ENCODE results near the gene NUAK1. TPM values are rescaled to one million over a fixed set of nuclear protein-coding genes. Genes with fewer than 3 reads are reported as not detected.
"Not testable (repeated sequence)": the region's sequence is repeated elsewhere in the genome, so short reads cannot be mapped to it uniquely, and the experiment has no call there.

The NUAK1 gene
- total RNA-seq, 1 donor from 2014 or later = 40.7 TPM

- DNase-seq (ENCODE audit: low read depth) = peak; percentile 96
Observed at GRCh38 chr12:106147956-106148355, 9.2 kb upstream of the NUAK1 start.

DNA sequence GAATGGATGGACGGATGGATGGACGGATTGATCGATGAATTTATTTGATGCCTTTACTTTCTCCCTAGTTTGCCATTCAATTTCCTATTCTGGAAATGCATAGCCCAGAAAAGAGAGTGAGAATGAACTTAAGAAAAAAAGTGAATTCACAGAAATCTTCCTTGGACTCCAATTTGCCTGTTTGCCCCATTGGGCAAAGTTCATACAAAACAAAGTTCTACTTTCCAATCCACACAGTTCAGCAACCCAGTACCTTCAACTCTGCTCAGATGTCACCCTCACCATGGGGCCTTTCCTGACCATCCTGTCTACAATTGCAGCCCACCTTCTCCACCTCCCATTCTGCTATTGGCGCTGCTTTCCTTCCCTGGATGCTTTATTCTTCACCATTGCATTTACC, 8.2 kb upstream of the NUAK1 start:
- no peak for DNase-seq (ENCODE audit: low read depth)

GRCh38 chr12:106145539-106146447, 7.0 kb upstream of the NUAK1 start:
- peak; percentile 42 for DNase-seq (ENCODE audit: low read depth)

GRCh38 chr12:106144847-106145246, 6.1 kb upstream of the NUAK1 start:
- DNase-seq (ENCODE audit: low read depth) = no peak

- no peak for DNase-seq (ENCODE audit: low read depth)
Observed at GRCh38 chr12:106142591-106143261, 4.0 kb upstream of the NUAK1 start.

DNA sequence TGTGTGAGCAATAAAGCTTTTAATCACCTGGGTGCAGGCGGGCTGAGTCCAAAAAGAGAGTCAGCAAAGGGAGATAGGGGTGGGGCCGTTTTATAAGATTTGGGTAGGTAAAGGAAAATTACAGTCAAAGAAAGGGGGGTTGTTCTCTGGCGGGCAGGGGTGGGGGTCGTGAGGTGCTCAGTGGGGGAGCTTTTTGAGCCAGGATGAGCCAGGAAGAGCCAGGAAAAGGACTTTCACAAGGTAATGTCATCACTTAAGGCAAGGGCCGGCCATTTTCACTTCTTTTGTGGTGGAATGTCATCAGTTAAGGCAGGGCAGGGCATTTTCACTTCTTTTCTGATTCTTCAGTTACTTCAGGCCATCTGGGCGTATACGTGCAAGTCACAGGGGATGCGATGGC, 3.2 kb upstream of the NUAK1 start:
- not testable (repeated sequence) for DNase-seq (ENCODE audit: low read depth)

DNA sequence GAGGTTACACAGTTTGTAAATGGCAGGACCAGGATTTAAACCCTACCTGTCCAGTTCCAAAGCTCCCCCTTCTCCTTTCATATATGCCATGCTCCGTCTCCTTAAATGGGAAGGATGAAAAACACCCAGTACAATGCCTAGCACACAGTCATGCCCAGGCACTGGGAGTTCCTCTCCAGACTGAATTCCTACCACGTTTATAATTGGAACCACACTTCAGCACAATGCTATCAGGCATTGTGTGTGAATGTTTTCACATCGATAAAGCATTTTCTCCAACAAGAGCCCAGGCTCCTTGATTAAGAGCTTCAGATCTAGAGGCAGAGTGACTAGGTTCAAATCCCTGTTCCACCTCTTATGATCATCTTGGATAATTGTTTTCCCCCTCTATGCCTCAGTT, 2.7 kb upstream of the NUAK1 start:
- no peak for DNase-seq (ENCODE audit: low read depth)

- no peak for DNase-seq (ENCODE audit: low read depth)
Observed at GRCh38 chr12:106141003-106141402, 2.2 kb upstream of the NUAK1 start.

GRCh38 chr12:106140223-106140986, 1.7 kb upstream of the NUAK1 start:
- DNase-seq (ENCODE audit: low read depth) = no peak

GRCh38 chr12:106139422-106140171, 843 bp upstream of the NUAK1 start:
- peak; percentile 89 for DNase-seq (ENCODE audit: low read depth)

- DNase-seq (ENCODE audit: low read depth) = no peak
Observed at GRCh38 chr12:106138357-106138632, 459 bp downstream of the NUAK1 start.

- peak; percentile 34 for DNase-seq (ENCODE audit: low read depth)
Observed at GRCh38 chr12:106137530-106138356, 1.0 kb downstream of the NUAK1 start.

DNA sequence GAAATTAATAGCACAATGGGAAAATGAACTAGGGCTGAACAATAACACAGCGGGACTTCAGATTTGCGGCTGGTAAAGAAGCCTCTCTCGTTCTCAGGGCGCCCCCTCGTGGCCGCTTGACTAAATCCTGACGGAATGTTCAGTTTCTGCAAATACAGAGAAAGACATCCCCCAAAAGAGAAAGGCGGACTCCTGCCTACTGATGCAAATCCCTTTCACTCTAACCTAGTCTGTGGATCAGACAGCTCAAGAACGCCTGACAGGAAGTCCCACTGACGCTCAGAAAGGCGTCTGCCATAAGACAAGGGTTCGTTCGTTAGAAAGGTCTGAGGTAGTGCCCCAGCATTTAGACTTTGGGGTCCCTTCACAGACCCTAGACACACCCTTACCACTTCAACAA, 2.5 kb downstream of the NUAK1 start:
- DNase-seq (ENCODE audit: low read depth) = peak; percentile 91

DNA sequence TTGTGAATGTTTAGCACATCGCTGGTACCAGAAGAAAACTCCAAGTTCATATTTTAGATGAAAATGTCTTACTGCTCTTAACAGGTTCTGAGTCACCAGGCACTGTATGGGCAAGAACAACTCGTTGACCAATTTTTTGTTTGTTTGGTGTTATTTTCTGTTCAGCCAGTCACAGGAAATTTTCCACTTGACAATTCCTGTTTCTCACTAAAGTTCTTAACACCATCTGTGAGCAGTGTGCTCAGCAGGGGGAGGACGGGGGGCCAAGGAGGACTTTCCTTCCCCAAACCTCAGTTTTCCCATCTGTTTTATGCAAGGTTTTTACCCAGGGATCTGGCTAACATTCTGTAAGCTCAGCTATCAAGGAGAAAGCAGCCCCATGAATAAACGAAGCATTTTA, 3.0 kb downstream of the NUAK1 start:
- no peak for DNase-seq (ENCODE audit: low read depth)

DNA sequence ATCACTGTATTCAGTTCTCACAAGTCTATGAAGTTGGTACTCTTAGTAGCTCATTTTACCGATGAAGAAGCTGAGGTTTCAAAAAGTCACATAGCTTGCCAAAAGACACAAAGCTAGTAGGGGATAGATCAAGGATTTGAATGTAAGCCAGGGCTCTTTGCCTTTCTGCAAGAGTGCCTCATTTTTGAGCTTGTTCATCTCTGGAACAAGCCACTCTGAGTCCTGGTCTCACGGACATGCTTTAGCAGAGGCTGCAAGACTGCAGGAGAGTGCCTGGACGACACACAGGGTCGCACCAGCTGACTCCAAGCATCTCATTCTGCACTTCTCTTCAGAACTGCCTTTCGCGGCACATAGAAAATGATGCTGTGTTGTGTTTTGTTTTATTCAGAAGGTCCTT, 3.7 kb downstream of the NUAK1 start:
- DNase-seq (ENCODE audit: low read depth) = no peak

DNA sequence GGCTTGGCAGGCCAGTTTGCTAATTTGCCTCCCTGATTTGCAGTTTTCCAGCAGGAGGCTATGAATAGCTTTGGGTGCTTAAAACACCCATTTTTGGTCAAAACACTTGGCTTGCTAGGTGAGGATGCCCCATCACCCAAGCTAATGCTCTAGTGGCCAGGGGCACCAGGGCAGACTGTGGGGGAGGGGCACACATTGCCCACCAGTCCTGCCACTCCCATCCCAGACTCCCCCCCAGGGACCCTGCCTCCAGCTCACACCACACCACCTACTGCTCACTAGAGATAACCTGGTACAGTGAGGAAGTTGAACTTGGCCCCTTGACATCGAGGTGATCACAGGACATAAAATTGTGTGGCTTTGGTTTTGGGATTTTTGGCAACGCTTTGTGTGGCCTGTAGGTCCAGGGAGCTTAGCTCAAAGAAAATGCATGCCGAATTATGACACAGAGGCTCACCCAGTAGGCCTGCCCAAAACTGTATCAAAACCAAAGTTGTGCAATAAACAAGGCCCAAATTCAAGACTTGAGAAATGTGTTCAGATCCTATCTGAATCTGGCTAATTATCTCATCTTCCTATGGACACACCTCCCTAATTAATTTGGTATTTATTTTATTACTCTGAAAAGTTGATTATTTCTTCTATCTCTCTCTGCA, 4.3 kb downstream of the NUAK1 start:
- DNase-seq (ENCODE audit: low read depth) = no peak

DNA sequence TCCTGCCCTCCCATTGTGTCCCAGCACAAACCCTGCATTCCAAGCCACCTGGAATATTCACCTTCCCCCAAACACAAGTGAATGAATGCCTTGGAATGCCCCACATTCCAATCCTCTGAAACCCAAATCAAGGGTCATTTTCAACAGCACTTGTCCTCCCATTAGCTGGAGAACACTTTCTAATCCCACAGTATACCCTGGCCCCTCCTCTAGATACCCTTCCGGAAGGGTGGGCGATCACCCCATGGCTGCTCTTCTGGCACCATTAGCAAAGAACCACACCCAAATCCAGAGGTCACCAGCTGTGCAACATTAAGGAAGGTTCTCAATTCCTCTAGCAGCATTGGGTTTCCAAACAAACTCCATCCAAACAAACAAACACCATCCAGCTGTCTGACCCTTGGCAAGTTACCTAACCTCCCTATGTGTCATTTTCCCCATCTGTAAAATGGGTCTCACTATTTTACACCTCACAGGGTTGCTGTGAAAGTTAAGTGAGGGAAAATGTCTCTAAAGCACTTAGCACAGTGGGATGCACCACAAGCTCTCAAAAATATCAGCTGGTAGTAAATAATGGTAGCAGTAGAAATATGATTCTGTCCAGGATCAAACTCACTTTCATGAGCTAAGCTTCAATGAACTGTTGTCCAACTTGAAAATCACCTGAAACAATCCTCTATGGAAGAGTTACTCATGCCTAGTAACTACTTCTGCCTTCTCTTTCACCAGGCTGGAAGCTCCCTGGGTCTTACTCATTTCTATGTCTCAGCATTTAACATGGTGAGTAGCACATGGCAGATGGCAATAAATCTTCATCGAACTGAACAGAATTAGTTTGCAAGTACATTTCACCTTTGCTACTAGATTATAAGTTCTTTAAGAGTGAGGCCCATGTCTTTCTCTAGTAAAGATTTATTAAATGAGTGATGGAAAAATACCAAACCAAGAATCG, 5.3 kb downstream of the NUAK1 start:
- DNase-seq (ENCODE audit: low read depth) = no peak

All from myocyte (in vitro differentiated cells).